GM21423 (cell line): ENCODE results near the gene MAS1L.
"Not testable (repeated sequence)": the region's sequence is repeated elsewhere in the genome, so short reads cannot be mapped to it uniquely, and the experiment has no call there.

Experiments
- ATAC-seq: cut with Tn5 transposase; IDR thresholded peaks from one replicate; pipeline ENCODE4 v1.9.1; 2021; ENCODE audit warnings: mild to moderate bottlenecking, moderate library complexity; ENCODE audit not compliant: unreplicated experiment

MAS1L gene

GRCh38 chr6:29486577-29486976 is 1.2 kb downstream of the MAS1L start:
- no peak for ATAC-seq

- no peak for ATAC-seq
These were observed 4.0 kb downstream of the MAS1L start for GRCh38 chr6:29483735-29484134.

- ATAC-seq = no peak
These were observed 4.6 kb downstream of the MAS1L start for GRCh38 chr6:29483186-29483585.

DNA sequence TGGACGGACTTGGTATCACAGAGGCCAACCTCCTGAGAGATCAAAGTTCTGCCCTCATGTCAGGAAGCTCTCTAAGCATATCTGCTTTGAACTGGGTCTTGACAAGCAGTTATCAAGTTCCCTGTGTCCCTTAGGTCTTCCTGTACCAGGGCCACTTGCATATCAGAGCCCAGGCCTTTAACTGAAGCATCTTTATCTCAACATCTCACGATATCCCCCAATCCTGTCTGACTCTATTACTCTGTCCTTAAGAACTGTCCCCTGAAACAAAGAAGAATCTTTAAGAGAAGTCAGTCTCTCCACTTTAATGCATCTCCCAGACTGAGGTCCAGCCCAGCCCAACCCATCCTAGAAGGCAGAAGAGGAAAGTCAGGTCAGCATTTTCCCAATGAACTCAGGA is 8.2 kb downstream of the MAS1L start:
- no peak for ATAC-seq

- ATAC-seq = no peak
These were observed 9.0 kb downstream of the MAS1L start for GRCh38 chr6:29478740-29479139.

DNA sequence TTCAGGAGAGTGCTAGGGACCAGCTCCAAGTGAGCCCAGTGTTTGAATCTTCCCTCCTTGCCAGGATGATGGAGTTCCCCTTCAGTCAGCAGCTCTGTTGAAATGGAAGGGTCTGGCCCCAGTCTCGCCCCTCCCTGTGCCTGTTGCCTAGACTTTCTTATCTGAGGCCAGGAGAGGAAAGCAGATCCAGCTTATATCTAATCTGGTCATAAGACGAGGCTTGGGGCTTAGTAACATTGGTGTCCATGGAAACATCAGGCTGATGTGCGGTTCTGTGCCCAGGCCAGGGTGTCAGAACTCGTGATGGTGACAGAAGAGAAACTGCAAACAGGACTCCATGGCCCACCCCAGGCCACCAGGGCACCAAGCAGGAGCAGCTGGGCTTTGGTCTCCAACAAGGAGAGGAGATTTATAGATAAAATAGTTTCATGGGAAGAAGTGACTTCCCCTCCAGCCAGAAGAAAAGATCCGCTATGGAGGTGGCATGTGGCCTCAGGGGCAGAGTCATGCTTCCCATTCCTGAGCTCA is 9.8 kb downstream of the MAS1L start:
- no peak for ATAC-seq

DNA sequence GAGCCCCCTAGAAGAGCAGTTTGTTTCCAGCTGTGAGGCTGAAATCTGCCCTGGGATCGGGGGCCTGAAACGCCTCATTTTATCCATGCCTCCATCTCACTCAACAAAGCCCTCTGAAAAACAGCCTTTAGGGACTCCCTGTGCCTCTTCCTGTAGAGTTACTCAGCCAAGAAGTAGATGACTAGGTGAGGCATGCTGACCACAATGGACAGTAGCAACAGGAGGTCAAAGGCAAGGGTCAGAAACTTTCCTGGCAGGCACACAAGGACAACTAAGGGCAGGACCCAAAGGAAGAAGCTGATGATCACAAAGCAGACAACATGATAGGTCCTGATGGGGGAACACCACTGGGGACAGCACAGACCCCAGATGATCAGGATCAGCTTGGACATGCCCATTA is 12.8 kb downstream of the MAS1L start:
- ATAC-seq = no peak

- ATAC-seq = no peak
These were observed 21.5 kb downstream of the MAS1L start for GRCh38 chr6:29466241-29466640.

DNA sequence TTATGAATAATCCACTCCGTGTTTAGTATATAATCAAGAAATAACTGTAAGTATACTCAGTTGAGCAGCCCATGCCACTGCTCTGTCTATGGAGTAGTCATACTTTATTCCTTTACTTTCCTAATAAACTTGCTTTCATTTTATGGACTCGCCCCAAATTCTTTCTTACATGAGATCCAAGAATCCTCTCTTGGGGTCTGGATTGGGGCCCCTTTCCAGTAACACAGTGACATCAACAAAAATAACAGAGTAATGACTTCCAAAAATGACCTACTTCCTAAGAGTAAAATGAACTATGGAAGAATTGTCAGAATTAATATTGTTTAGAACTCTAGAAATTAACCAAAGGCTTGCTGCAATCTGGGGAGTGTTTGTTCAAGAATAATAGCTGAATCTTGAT is 22.0 kb downstream of the MAS1L start:
- no peak for ATAC-seq

- no peak for ATAC-seq
These were observed 22.5 kb downstream of the MAS1L start for GRCh38 chr6:29465279-29465678.

DNA sequence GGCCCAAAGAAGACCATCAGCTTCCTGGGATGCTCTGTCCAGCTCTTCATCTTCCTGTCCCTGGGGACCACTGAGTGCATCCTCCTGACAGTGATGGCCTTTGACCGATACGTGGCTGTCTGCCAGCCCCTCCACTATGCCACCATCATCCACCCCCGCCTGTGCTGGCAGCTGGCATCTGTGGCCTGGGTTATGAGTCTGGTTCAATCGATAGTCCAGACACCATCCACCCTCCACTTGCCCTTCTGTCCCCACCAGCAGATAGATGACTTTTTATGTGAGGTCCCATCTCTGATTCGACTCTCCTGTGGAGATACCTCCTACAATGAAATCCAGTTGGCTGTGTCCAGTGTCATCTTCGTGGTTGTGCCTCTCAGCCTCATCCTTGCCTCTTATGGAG is 25.7 kb downstream of the MAS1L start:
- ATAC-seq = no peak

DNA sequence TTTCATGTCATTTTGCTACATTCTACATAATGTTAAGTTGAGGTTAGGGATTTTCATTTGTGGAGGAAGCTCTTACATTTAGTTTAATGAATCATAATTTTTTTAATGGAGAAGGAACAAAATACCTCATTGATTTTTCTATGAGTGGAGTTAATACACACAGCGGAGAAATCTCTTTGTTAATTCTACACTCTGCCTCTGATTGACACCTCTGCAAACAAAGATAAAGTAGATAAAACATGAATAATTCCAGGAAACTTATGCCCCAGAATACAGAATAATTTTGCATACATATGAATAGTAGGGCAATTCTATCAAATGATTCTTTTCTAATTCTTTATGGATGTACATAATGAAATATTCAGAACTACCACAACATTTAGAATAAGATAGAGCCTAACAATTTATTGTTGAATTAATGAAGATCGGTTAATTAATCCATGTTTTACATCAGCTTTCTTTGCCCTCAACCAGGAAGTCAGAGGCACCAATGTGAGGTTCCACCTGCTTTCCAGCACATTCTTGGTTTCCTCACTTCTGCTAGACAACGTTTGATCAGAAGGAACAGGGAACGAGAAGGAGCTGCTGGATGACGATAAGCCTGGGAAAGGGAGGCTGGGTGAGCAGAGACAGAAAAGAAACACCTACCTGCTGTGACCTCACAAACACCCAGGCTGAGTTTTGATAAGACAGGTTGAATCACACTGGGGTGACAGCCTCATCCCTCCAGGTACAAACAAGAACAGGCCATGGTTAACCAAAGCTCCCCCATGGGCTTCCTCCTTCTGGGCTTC is 26.5 kb downstream of the MAS1L start:
- no peak for ATAC-seq

- ATAC-seq = no peak
These were observed 30.8 kb downstream of the MAS1L start, which contains the start of the genes OR11A1 and OR2H1 for GRCh38 chr6:29456971-29457370. OR11A1 (minus strand) TSS chr6:29457071; CDS start chr6:29427641, 29,430 bp downstream. OR2H1 (plus strand) TSS chr6:29457155; CDS start chr6:29461770, 4,615 bp downstream.

DNA sequence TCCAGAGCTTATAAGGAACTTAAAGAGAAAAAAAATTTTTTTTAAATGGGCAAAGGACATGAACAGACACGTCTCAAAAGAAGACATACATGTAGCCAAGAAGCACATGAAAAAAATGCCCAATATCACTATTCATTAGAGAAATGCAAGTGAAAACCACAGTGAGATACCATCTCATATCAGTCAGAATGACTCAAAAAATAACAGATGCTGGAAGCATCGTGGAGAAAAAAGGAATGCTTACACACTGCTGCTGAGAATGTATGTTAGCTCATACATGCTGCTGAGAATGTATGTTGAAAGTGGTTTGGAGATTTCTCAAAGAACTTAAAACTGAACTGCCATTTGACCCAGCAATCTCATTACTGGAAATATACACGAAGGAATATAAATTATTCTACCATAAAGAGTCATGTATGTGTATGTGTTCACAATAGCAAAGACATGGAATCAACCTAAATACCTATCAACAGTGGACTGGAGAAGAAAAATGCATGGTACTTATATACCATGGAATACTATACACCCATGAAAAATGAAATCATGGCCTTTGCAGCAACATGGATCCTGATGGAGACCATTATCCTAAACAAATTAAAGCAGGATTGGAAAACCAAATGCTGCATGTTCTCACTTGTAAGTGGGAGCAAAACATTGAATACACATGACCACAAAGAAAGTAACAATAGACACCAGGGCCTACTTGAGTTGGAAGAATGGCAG is 36.1 kb downstream of the MAS1L start:
- ATAC-seq = no peak

DNA sequence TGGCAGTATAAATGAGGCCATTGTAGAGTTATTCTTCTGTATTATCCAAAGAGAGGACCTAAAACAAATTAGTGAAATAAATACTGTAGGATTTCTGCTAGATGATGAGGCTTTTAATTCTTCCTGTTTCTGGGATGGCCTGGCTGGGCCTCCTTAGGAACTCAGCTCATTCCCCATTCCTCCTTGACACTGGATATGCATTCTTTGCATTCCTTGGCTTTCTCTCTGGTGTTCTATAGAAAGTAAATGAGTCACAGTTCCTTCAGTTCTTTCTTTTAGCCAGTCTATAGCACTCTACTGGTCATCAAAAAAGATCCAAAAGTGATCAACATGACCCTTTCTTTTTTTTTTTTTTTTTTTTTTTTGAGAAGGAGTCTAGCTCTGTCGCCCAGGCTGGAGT is 40.1 kb downstream of the MAS1L start:
- no peak for ATAC-seq

DNA sequence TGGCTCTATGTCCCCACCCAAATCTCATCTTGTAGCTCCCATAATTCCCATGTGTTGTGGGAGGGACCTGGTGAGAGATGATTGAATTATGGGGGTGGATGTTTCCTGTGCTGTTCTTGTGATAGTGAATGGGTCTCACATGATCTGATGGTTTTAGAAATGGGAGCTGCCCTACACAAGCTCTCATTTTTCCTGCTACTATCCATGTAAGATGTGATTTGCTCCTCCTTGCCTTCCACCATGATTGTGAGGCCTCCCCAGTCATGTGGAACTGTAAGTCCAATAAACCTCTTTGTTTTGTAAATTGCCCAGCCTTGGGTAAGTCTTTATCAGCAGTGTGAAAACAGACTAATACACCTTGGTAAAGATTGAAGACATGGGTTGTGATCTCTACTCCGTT is 43.7 kb downstream of the MAS1L start:
- ATAC-seq = not testable (repeated sequence)

DNA sequence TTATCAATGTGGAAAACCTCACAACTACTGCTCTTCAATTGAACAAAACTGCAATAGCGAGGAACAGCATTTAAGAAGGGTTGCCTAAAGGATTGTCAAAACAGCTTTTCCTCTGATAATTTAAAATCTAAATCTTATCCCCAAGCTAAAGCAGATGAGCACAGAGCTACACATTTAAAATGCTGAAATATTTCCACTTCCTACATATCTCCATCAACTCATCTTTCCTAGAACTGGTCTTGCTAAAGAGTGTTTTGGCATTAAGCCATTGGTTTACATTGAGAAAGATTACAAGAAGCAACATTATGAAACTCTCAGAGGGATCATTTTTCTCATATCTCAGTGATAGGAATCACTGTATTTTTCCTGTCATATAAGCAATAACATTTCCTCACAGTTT is 45.0 kb downstream of the MAS1L start:
- ATAC-seq = no peak

GRCh38 chr6:29439006-29439405 is 48.8 kb downstream of the MAS1L start, which contains the start of gene OR10C1:
OR10C1 (plus strand) TSS chr6:29439306; CDS start chr6:29440016, 710 bp downstream.
- ATAC-seq = no peak

- not testable (repeated sequence) for ATAC-seq
These were observed 51.0 kb downstream of the MAS1L start for GRCh38 chr6:29436730-29437129.
